Measurements from ENCODE around the gene CSMD2.

CSMD2 gene

GRCh38 chr1:33471416-33471815 is 693.6 kb downstream of the CSMD2 start:
- in situ Hi-C loops (cut with HindIII; ENCODE audit: low sequenced_read_pairs), result no loop called here

GRCh38 chr1:33470495-33471012 is 694.5 kb downstream of the CSMD2 start:
- in situ Hi-C loops (cut with HindIII; ENCODE audit: low sequenced_read_pairs), result no loop called here

- in situ Hi-C loops (cut with HindIII; ENCODE audit: low sequenced_read_pairs), result no loop called here
Observed at GRCh38 chr1:33469691-33470090, 695.3 kb downstream of the CSMD2 start.

- in situ Hi-C loops (cut with HindIII; ENCODE audit: low sequenced_read_pairs), result no loop called here
Observed at GRCh38 chr1:33468967-33469366, 696.1 kb downstream of the CSMD2 start.

- in situ Hi-C loops (cut with HindIII; ENCODE audit: low sequenced_read_pairs), result no loop called here
Observed at GRCh38 chr1:33468531-33468930, 696.5 kb downstream of the CSMD2 start.

GRCh38 chr1:33468011-33468410 is 697.0 kb downstream of the CSMD2 start:
- in situ Hi-C loops (cut with HindIII; ENCODE audit: low sequenced_read_pairs), result no loop called here

- in situ Hi-C loops (cut with HindIII; ENCODE audit: low sequenced_read_pairs), result no loop called here
Observed at GRCh38 chr1:33466159-33466558, 698.9 kb downstream of the CSMD2 start.

- in situ Hi-C loops (cut with HindIII; ENCODE audit: low sequenced_read_pairs), result no loop called here
Observed at GRCh38 chr1:33465316-33465715, 699.7 kb downstream of the CSMD2 start.

- in situ Hi-C loops (cut with HindIII; ENCODE audit: low sequenced_read_pairs), result no loop called here
Observed at GRCh38 chr1:33464552-33464951, 700.5 kb downstream of the CSMD2 start.

All from DLD1 (cell line).